Upper lobe of left lung (tissue), 4 donors: ENCODE results near the gene YPEL1.
"Not testable (repeated sequence)": the region's sequence is repeated elsewhere in the genome, so short reads cannot be mapped to it uniquely, and the experiment has no call there.

Source experiments
- CTCF ChIP-seq, 6 experiments: fragments of 450-650 bp in 4 of 6; fragments of 200-600 bp in 2 of 6; sonication (generic) in 2 of 6; IDR thresholded peaks; one replicate each; pipeline ENCODE4 v1.5.1; 2016 to 2019; ENCODE audit warnings: antibody characterized with exemption in 6 of 6
- POLR2AphosphoS5 ChIP-seq, 2 donors: sonication (generic); formaldehyde crosslinking; IDR thresholded peaks; one replicate each; pipeline ENCODE4 v1.5.1; 2017; ENCODE audit warnings: antibody characterized with exemption in 2 of 2

DNA sequence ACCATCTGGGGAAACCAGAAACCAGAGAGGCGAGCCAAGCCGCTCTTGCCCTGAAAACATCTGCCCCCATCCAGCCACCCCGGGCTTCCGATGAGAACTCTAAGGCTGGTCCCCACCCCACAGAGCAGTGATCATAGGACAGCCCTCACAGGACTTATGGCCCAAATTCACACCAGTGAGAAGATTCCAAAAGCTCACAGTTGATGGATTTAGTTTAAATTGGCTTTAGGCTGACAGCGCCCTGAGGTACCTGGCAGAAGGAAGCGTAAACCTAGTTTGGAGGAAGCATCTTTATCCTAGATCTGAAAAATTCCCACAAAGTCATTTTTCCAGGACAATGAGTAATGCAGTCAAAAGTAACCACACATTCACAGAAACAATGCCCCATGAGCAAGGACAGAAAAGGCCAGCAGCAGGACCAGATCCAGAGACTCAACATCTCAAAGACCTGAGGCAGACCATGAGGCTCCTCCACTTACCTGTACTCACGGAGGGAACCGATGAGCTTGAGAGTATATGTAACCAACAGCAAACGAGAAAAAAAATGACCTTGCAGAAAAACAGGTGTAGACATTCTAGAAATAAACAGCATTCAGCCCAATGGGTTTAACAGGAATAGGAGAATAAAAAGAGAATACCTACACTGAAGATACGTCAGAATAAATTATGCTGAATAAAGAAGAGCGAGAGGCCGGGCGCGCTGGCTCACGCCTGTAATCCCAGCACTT, 19.0 kb downstream of the YPEL1 start:
- not testable (repeated sequence) for TF ChIP-seq CTCF, POLR2AphosphoS5 (IDR thresholded peaks at IDR 0.05)
